HL-60/S4 (cell line): ENCODE measurements around the gene IGFBP7.

ENCODE experiments used
- in situ Hi-C: fragments of 300-500 bp; cut with MboI; formaldehyde crosslinking; loops from 2 replicates; pipeline ENCODE4 v1.14.3; 2022; ENCODE audit warnings: low sequenced_read_pairs

IGFBP7 gene

GRCh38 chr4:57044996-57045395 lies 65.2 kb downstream of the IGFBP7 start:
- in situ Hi-C loops = no loop called here

GRCh38 chr4:57044279-57044678 lies 65.9 kb downstream of the IGFBP7 start:
- in situ Hi-C loops = no loop called here

GRCh38 chr4:57043347-57044251 lies 66.6 kb downstream of the IGFBP7 start:
- in situ Hi-C loops = no loop called here

GRCh38 chr4:57042711-57043169 lies 67.4 kb downstream of the IGFBP7 start:
- in situ Hi-C loops = no loop called here

- in situ Hi-C loops = no loop called here
These were observed 69.2 kb downstream of the IGFBP7 start for GRCh38 chr4:57041020-57041419.

GRCh38 chr4:57040510-57040909 lies 69.7 kb downstream of the IGFBP7 start:
- in situ Hi-C loops = no loop called here

GRCh38 chr4:57039345-57039744 lies 70.8 kb downstream of the IGFBP7 start:
- in situ Hi-C loops = no loop called here

- in situ Hi-C loops = no loop called here
These were observed 72.1 kb downstream of the IGFBP7 start for GRCh38 chr4:57037982-57038604.

DNA sequence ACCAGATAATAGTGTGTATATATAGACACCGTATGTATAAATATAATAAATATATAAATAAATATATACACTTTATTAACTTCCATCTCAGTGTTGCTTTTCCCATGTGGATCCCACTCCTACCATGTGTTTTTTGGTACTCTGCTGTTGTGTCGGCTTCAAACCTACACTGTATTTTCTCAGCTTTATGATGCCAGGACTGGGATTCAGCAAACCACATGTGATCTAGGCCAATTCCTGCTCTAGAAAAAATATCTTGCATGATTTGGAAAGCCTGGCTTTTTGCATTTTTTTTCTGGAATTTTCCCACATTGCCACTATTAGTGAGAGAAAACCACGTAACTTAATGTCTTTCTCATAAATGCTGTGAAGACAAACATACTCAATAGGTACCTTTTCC lies 75.7 kb downstream of the IGFBP7 start:
- in situ Hi-C loops = no loop called here

DNA sequence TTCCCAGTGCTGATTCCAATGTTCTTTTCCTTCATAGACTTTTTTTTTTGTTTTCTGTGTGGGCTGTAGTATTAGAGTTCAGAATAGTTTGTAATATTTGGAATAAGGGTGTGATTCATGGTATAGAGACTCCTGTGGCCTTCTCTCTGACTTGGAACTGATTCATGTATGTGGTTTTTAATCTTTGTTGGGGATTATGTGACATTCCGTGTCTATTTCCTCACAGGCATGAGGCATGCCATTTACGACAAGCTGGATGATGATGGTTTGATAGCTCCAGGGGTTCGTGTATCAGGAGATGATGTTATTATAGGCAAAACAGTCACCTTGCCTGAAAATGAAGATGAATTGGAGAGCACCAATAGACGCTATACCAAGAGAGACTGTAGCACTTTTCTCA lies 87.1 kb downstream of the IGFBP7 start:
- in situ Hi-C loops = no loop called here

DNA sequence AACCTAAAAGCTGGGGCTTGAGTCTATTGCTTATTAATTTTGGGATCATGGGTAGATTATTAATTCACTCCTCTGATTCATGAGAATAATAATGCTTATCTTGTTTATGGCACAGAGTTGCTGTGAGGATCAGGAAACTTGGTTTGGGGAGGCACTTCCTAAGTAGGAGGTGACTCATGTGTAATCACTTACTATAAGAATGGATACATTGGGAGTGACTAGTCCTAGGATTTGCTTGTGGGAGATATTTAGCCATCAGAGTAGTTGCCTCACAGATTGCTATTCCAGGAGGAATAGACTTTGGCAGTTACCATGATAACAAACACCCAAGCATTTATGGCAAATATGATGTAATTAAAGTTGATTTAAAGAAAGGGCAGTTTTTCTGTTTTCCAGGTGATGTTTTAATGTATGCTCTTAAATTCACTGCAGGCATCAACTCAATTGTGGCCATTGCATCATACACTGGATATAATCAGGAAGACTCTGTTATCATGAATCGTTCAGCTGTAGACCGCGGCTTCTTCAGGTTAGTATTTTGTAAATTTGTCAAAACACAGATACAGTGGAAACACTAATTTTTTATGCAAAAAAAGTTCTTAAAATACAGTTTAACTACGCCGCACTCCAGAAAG lies 89.6 kb downstream of the IGFBP7 start:
- in situ Hi-C loops = no loop called here

DNA sequence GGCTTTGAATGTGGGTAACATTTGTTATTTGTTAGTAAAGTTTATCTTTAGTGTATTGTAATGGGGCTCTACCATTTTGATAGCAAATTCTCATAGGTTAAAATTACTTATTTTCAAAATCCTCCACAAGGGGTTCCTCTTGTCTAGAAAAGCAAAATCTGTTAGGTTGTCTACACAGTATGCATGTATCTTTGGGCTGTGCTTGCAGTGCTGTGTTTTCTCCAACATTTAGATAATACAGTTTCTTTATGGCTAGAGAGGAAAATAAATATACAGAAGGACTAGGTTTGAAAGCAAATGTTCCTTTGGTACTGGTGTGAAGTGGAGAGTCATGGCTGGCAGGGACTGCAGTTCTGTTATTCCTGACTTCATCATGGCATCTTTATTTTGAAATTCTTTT lies 91.2 kb downstream of the IGFBP7 start:
- in situ Hi-C loops = no loop called here

GRCh38 chr4:57013543-57014120 lies 96.6 kb downstream of the IGFBP7 start:
- in situ Hi-C loops = no loop called here

DNA sequence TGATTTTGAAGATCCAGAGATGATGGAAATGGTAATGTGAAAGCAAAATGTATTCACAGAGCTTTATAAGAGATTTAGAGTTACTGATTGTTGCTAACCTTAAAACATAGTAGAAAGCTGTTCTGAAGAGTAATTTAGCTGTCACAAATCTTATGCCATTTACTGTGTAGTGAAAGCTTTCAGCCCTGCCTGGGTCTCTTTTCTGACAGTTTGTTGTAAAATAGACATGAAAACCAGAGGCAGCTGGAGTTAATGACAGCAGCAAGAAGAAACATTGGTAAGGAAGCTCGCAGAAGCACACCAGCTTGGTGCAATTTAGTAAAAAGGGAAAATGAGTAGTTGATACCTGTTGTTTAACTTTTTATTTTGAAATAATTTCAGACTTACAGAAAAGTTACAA lies 110.4 kb downstream of the IGFBP7 start:
- in situ Hi-C loops = no loop called here

- in situ Hi-C loops = no loop called here
These were observed 114.7 kb downstream of the IGFBP7 start for GRCh38 chr4:56995525-56995924.

DNA sequence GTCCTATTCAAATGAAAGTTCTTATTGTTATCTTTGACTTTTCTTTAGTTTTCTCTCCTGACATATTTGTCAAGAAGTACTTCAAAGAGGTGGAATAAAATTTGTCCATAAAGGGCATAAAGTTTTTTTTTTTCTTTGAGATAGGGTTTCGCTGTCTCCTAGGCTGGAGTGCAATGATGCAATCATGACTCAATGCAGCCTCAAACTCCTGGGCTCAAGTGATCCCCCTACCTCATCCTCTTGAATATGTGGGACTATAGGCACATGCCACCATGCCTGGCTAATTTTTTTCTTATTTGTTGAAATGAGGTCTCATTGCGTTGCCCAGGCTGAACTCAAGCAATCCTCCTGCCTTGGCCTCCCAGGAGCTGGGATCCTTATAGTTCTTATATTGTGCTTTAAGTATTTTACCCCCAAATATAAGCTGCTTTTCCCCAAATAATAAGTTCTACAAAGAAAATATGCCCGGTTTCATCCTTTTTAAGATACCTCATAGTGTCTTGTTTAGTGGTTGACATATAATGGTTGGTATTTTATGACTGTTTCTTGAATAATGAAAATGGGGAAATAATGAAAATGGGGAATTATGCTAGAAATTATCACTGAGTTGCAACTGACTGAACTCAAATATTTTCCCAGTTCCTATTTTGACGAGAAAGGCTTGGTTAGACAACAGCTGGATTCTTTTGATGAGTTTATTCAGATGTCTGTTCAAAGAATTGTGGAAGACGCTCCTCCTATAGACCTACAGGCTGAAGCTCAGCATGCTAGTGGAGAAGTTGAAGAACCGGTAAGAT lies 119.9 kb downstream of the IGFBP7 start:
- in situ Hi-C loops = no loop called here

- in situ Hi-C loops = no loop called here
These were observed 123.2 kb downstream of the IGFBP7 start for GRCh38 chr4:56986952-56987351.

- in situ Hi-C loops = no loop called here
These were observed 124.0 kb downstream of the IGFBP7 start for GRCh38 chr4:56986192-56986591.

- in situ Hi-C loops = no loop called here
These were observed 128.4 kb downstream of the IGFBP7 start for GRCh38 chr4:56981795-56982201.
